ENCODE results near the gene WNT10A.

WNT10A gene

GRCh38 chr2:218908721-218909619 lies 28.3 kb downstream of the WNT10A start:
- Histone ChIP-seq H3K9me3 (ENCODE audit: control insufficient read depth, insufficient read depth, low read depth, low read length) (no peaks in the 10 kb centered on the region), H3K4me1 (ENCODE audit: control insufficient read depth, insufficient read depth, low read length) (no peaks in the 10 kb centered on the region), H3K27ac (ENCODE audit: extremely low read depth, low read depth, low read length) (peak overlapping the region; percentile 56), H3K4me3 (ENCODE audit: low read depth, low read length) (peak overlapping the region; percentile 72), H3K36me3 (ENCODE audit: control insufficient read depth in 2 of 2, insufficient read depth in 1 of 2, low read length in 2 of 2) (no peaks in the 10 kb centered on the region; a peak in 1 of 3 replicates)
- ChIA-PET CTCF (interaction anchor here (0.6 to 4.1 kb wide), 6 partner anchors 10 to 637 kb away, joined by 3 to 28 read pairs (median 5); no protein-coding TSS in a partner anchor), POLR2A (interaction anchor here (0.5 to 2.0 kb wide), 7 partner anchors 11 to 336 kb away, joined by 3 to 12 read pairs (median 4); partner anchors contain the start of gene GLB1L)
- TF ChIP-seq ZFP3 (tag by site-specific recombination; IDR thresholded peaks at IDR 0.05; ENCODE audit: low read depth) (no peak), ZNF132 (tag by site-specific recombination; IDR thresholded peaks at IDR 0.05; ENCODE audit: borderline replicate concordance) (no peak), IKZF3 (tag by site-specific recombination; IDR thresholded peaks at IDR 0.05) (no peak), ZNF416 (tag by site-specific recombination; IDR thresholded peaks at IDR 0.05) (no peak), ZEB2 (tag by site-specific recombination; IDR thresholded peaks at IDR 0.05) (peak; percentile 61; the same call in 1 of the 2 replicates), SETDB1 (IDR thresholded peaks at IDR 0.05; ENCODE audit: insufficient read length, low read length) (no peak), ZNF10 (tag by site-specific recombination; IDR thresholded peaks at IDR 0.05) (peak; percentile 83; the same call in 1 of the 2 replicates), ZBTB10 (tag by site-specific recombination; IDR thresholded peaks at IDR 0.05) (peak; percentile 63), KLF8 (tag by site-specific recombination; IDR thresholded peaks at IDR 0.05) (peak; percentile 88), ZNF274 (IDR thresholded peaks at IDR 0.05; ENCODE audit: low read length) (no peak), ZNF274 (tag by site-specific recombination; IDR thresholded peaks at IDR 0.05; ENCODE audit: borderline replicate concordance) (no peak), ZNF660 (tag by site-specific recombination; IDR thresholded peaks at IDR 0.05) (no peak), BCL11B (tag by site-specific recombination; IDR thresholded peaks at IDR 0.05; ENCODE audit: low read depth) (no peak), ZNF155 (tag by site-specific recombination; IDR thresholded peaks at IDR 0.05) (no peak)
- TF ChIP-seq, protein P1, sequence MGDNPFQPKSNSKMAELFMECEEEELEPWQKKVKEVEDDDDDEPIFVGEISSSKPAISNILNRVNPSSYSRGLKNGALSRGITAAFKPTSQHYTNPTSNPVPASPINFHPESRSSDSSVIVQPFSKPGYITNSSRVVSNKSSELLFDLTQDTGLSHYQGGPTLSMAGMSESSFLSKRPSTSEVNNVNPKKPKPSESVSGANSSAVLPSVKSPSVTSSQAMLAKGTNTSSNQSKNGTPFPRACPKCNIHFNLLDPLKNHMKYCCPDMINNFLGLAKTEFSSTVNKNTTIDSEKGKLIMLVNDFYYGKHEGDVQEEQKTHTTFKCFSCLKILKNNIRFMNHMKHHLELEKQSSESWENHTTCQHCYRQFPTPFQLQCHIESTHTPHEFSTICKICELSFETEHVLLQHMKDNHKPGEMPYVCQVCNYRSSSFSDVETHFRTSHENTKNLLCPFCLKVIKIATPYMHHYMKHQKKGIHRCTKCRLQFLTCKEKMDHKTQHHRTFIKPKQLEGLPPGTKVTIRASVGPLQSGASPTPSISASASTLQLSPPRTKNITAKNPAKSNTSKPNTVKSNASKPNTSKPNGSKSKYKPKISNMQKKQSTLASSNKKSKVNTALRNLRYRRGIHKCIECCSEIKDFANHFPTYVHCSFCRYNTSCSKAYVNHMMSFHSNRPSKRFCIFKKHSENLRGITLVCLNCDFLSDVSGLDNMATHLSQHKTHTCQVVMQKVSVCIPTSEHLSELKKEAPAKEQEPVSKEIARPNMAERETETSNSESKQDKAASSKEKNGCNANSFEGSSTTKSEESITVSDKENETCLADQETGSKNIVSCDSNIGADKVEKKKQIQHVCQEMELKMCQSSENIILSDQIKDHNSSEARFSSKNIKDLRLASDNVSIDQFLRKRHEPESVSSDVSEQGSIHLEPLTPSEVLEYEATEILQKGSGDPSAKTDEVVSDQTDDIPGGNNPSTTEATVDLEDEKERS (tag by site-specific recombination; IDR thresholded peaks at IDR 0.05): no peak
- TF ChIP-seq, protein P2, sequence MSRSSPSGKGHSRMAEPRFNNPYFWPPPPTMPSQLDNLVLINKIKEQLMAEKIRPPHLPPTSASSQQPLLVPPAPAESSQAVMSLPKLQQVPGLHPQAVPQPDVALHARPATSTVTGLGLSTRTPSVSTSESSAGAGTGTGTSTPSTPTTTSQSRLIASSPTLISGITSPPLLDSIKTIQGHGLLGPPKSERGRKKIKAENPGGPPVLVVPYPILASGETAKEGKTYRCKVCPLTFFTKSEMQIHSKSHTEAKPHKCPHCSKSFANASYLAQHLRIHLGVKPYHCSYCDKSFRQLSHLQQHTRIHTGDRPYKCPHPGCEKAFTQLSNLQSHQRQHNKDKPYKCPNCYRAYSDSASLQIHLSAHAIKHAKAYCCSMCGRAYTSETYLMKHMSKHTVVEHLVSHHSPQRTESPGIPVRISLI (tag by site-specific recombination; IDR thresholded peaks at IDR 0.05): no peak
- TF ChIP-seq, protein P3, sequence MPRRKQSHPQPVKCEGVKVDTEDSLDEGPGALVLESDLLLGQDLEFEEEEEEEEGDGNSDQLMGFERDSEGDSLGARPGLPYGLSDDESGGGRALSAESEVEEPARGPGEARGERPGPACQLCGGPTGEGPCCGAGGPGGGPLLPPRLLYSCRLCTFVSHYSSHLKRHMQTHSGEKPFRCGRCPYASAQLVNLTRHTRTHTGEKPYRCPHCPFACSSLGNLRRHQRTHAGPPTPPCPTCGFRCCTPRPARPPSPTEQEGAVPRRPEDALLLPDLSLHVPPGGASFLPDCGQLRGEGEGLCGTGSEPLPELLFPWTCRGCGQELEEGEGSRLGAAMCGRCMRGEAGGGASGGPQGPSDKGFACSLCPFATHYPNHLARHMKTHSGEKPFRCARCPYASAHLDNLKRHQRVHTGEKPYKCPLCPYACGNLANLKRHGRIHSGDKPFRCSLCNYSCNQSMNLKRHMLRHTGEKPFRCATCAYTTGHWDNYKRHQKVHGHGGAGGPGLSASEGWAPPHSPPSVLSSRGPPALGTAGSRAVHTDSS (tag by site-specific recombination; IDR thresholded peaks at IDR 0.05): no peak
- TF ChIP-seq, protein P4, sequence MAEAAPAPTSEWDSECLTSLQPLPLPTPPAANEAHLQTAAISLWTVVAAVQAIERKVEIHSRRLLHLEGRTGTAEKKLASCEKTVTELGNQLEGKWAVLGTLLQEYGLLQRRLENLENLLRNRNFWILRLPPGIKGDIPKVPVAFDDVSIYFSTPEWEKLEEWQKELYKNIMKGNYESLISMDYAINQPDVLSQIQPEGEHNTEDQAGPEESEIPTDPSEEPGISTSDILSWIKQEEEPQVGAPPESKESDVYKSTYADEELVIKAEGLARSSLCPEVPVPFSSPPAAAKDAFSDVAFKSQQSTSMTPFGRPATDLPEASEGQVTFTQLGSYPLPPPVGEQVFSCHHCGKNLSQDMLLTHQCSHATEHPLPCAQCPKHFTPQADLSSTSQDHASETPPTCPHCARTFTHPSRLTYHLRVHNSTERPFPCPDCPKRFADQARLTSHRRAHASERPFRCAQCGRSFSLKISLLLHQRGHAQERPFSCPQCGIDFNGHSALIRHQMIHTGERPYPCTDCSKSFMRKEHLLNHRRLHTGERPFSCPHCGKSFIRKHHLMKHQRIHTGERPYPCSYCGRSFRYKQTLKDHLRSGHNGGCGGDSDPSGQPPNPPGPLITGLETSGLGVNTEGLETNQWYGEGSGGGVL (tag by site-specific recombination; IDR thresholded peaks at IDR 0.05): 0 out of 2 replicates have a peak, but pooled peaks have one; percentile 32
- TF ChIP-seq, protein P5, sequence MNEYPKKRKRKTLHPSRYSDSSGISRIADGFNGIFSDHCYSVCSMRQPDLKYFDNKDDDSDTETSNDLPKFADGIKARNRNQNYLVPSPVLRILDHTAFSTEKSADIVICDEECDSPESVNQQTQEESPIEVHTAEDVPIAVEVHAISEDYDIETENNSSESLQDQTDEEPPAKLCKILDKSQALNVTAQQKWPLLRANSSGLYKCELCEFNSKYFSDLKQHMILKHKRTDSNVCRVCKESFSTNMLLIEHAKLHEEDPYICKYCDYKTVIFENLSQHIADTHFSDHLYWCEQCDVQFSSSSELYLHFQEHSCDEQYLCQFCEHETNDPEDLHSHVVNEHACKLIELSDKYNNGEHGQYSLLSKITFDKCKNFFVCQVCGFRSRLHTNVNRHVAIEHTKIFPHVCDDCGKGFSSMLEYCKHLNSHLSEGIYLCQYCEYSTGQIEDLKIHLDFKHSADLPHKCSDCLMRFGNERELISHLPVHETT (tag by site-specific recombination; IDR thresholded peaks at IDR 0.05): no peak
- TF ChIP-seq, protein P6, sequence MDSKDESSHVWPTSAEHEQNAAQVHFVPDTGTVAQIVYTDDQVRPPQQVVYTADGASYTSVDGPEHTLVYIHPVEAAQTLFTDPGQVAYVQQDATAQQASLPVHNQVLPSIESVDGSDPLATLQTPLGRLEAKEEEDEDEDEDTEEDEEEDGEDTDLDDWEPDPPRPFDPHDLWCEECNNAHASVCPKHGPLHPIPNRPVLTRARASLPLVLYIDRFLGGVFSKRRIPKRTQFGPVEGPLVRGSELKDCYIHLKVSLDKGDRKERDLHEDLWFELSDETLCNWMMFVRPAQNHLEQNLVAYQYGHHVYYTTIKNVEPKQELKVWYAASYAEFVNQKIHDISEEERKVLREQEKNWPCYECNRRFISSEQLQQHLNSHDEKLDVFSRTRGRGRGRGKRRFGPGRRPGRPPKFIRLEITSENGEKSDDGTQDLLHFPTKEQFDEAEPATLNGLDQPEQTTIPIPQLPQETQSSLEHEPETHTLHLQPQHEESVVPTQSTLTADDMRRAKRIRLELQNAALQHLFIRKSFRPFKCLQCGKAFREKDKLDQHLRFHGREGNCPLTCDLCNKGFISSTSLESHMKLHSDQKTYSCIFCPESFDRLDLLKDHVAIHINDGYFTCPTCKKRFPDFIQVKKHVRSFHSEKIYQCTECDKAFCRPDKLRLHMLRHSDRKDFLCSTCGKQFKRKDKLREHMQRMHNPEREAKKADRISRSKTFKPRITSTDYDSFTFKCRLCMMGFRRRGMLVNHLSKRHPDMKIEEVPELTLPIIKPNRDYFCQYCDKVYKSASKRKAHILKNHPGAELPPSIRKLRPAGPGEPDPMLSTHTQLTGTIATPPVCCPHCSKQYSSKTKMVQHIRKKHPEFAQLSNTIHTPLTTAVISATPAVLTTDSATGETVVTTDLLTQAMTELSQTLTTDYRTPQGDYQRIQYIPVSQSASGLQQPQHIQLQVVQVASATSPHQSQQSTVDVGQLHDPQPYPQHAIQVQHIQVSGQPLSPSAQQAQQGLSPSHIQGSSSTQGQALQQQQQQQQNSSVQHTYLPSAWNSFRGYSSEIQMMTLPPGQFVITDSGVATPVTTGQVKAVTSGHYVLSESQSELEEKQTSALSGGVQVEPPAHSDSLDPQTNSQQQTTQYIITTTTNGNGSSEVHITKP (tag by site-specific recombination; IDR thresholded peaks at IDR 0.05): peak; percentile 75
